ENCODE measurements around the gene SGCD.

- TF ChIP-seq POLR2AphosphoS5 (IDR thresholded peaks at IDR 0.05) (no peak), POLR2A (IDR thresholded peaks at IDR 0.05; ENCODE audit: low read depth) (no peak), CTCF (IDR thresholded peaks at IDR 0.05) (no peak), EP300 (IDR thresholded peaks at IDR 0.05) (no peak)
These were observed 133.5 kb downstream of the SGCD start for GRCh38 chr5:156460471-156460870.
